GM12878 (cell line): Measurements from ENCODE around the gene CHCHD3. TPM values are rescaled to one million over a fixed set of nuclear protein-coding genes. Genes with fewer than 3 reads are reported as not detected.

Experiments used
- BMI1 ChIP-seq: fragments of 450-650 bp; IDR thresholded peaks from 2 replicates; pipeline ENCODE4 v1.6.1; 2016; ENCODE audit warnings: mild to moderate bottlenecking, moderate library complexity, borderline replicate concordance
- CBFB ChIP-seq: IDR thresholded peaks from 2 replicates; pipeline ENCODE4 v1.6.1; 2016; ENCODE audit warnings: antibody characterized with exemption, low read depth
- HCFC1 ChIP-seq: fragments of 150-350 bp; IDR thresholded peaks from 2 replicates; pipeline ENCODE4 v1.6.1; 2014; ENCODE audit warnings: low read length
- IRF4 ChIP-seq: IDR thresholded peaks from 2 replicates; pipeline ENCODE4 v1.6.1; 2011; ENCODE audit warnings: low read depth, low read length
- MEF2B ChIP-seq: fragments of 450-650 bp; IDR thresholded peaks from 2 replicates; pipeline ENCODE4 v1.6.1; 2018; ENCODE audit warnings: mild to moderate bottlenecking, moderate library complexity; ENCODE audit not compliant: partially characterized antibody, poor library complexity, severe bottlenecking
- MYB ChIP-seq: fragments of 150-350 bp; IDR thresholded peaks from 2 replicates; pipeline ENCODE4 v1.6.1; 2014; ENCODE audit warnings: mild to moderate bottlenecking, low read depth, low read length, borderline replicate concordance
- NKRF ChIP-seq: fragments of 450-650 bp; conservative IDR thresholded peaks from 2 replicates; pipeline ENCODE4 v1.6.1; 2017; ENCODE audit warnings: mild to moderate bottlenecking, moderate library complexity
- RELA ChIP-seq: fragments of 450-650 bp; IDR thresholded peaks from 2 replicates; pipeline ENCODE4 v1.8.0; 2014; ENCODE audit warnings: borderline replicate concordance; ENCODE audit not compliant: partially characterized antibody
- SMARCA5 ChIP-seq: fragments of 450-650 bp; IDR thresholded peaks from 2 replicates; pipeline ENCODE4 v1.6.1; 2017; ENCODE audit warnings: mild to moderate bottlenecking
- SREBF2 ChIP-seq: IDR thresholded peaks from 2 replicates; pipeline ENCODE4 v1.6.1; 2012; ENCODE audit warnings: mild to moderate bottlenecking, low read length
- ZNF384 ChIP-seq: IDR thresholded peaks from 2 replicates; pipeline ENCODE4 v1.6.1; 2012; ENCODE audit warnings: low read depth, mild to moderate bottlenecking, low read length, improper control_type of control experiment, borderline replicate concordance
- polyA plus RNA-seq, 11 experiments: library from polyadenylated mRNA; depleted of rRNA in 4 of 11; unstranded in 6 of 11; stranded (reverse) in 5 of 11; fragments of >200 nt; fragmentation: Nextera tagmentation in 4 of 11; fragmentation: Illumina TruSeq in 1 of 11; extraction: Ambion mirVana in 4 of 11; extraction: Trizol in 1 of 11; gene quantifications; 1 replicate in 1 of 11; 2 replicates in 10 of 11; pipeline versions ENCODE4 v1.2.1 to v1.2.3, GENCODE V29; 2011 to 2016; ENCODE audit warnings: inconsistent platforms in 2 of 11, missing spikeins in 2 of 11, low read depth in 1 of 11
- total RNA-seq, 4 experiments: library from RNA; depleted of rRNA in 3 of 4; stranded (reverse); fragments of >200 nt in 3 of 4; fragmentation: Illumina TruSeq in 1 of 4; extraction: Trizol in 1 of 4; gene quantifications; 2 replicates each; pipeline versions ENCODE4 v1.2.1 to v1.2.3, GENCODE V29; 2013 to 2021
- TF ChIP-seq, protein P1 (sequence below): fragments of 450-650 bp; IDR thresholded peaks from 2 replicates; pipeline ENCODE4 v1.6.1; 2017; ENCODE audit warnings: mild to moderate bottlenecking, moderate library complexity

CHCHD3 gene
- total and polyA plus RNA-seq, 10 of the 15 experiments (the other 5 are each of a cell fraction or from before 2014, with no cell fraction given): 38.3 to 178 (median 96.2) TPM

GRCh38 chr7:132997505-132997904 lies 84.4 kb downstream of the CHCHD3 start (continued):
- TF ChIP-seq NKRF (no peak), HCFC1 (no peak), IRF4 (no peak), CBFB (no peak), MYB (no peak), SMARCA5 (no peak), MEF2B (no peak), ZNF384 (no peak), SREBF2 (no peak), RELA (no peak), BMI1 (no peak)
- TF ChIP-seq, protein P1, sequence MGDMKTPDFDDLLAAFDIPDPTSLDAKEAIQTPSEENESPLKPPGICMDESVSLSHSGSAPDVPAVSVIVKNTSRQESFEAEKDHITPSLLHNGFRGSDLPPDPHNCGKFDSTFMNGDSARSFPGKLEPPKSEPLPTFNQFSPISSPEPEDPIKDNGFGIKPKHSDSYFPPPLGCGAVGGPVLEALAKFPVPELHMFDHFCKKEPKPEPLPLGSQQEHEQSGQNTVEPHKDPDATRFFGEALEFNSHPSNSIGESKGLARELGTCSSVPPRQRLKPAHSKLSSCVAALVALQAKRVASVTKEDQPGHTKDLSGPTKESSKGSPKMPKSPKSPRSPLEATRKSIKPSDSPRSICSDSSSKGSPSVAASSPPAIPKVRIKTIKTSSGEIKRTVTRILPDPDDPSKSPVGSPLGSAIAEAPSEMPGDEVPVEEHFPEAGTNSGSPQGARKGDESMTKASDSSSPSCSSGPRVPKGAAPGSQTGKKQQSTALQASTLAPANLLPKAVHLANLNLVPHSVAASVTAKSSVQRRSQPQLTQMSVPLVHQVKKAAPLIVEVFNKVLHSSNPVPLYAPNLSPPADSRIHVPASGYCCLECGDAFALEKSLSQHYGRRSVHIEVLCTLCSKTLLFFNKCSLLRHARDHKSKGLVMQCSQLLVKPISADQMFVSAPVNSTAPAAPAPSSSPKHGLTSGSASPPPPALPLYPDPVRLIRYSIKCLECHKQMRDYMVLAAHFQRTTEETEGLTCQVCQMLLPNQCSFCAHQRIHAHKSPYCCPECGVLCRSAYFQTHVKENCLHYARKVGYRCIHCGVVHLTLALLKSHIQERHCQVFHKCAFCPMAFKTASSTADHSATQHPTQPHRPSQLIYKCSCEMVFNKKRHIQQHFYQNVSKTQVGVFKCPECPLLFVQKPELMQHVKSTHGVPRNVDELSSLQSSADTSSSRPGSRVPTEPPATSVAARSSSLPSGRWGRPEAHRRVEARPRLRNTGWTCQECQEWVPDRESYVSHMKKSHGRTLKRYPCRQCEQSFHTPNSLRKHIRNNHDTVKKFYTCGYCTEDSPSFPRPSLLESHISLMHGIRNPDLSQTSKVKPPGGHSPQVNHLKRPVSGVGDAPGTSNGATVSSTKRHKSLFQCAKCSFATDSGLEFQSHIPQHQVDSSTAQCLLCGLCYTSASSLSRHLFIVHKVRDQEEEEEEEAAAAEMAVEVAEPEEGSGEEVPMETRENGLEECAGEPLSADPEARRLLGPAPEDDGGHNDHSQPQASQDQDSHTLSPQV: no peak
